Measurements from ENCODE around the gene LRRC57.

DNA sequence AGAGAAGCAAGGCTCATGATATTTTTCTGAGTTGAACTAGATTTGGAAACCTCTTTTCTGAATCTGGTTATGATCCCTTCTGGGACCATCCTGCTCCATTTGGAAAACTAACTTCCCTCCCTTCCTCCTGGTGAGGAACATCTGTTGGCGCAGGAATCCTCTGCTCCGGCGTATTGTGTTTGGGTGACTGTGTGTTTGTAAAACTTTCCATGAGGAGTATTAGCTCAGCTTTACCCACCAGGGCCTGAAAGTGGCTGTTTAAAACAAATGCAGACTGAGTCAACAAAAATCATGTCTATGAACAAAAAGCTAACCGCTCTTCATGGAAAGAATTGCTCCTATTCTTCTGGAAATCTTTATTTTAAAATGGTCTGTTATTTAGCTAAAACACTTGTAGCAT lies 44.5 kb upstream of the LRRC57 start:
- TF ChIP-seq POLR2A (IDR thresholded peaks at IDR 0.05; ENCODE audit: low read depth, low read length) = no peak
- no peak for TF ChIP-seq TAF1 (IDR thresholded peaks at IDR 0.05; ENCODE audit: borderline replicate concordance, low read depth, low read length)
- no peak for TF ChIP-seq POLR2AphosphoS5 (IDR thresholded peaks at IDR 0.05; ENCODE audit: low read depth, low read length)

Data from GM12892 (cell line).